ENCODE measurements around the gene KRTAP3-3.

DNA sequence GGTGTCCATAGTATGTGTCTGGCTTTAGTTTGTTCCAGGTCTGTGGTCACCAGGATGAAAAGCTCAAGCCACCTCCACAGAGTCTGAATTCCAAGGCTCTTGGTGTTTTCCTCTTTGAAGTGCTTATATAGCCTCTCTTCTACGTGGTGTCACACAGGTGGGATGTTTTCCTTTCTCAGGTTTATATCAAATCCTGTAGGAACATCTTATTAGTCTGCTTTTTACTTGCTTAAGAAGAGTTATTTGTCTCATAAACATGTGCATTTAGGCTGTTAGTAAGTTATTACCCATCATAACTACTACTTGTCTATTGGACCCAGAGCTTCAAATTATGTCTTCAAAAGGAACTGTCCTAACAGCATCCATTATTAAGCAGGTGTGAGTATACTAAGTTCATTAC, 27.1 kb downstream of the KRTAP3-3 start, which contains the start of gene KRT39:
- TF ChIP-seq POLR2A (IDR thresholded peaks at IDR 0.05) (no peak), POLR2AphosphoS5 (IDR thresholded peaks at IDR 0.05; ENCODE audit: insufficient read depth in 1 of 2, low read depth in 1 of 2) (no peak)
- TF ChIP-seq, protein P1, sequence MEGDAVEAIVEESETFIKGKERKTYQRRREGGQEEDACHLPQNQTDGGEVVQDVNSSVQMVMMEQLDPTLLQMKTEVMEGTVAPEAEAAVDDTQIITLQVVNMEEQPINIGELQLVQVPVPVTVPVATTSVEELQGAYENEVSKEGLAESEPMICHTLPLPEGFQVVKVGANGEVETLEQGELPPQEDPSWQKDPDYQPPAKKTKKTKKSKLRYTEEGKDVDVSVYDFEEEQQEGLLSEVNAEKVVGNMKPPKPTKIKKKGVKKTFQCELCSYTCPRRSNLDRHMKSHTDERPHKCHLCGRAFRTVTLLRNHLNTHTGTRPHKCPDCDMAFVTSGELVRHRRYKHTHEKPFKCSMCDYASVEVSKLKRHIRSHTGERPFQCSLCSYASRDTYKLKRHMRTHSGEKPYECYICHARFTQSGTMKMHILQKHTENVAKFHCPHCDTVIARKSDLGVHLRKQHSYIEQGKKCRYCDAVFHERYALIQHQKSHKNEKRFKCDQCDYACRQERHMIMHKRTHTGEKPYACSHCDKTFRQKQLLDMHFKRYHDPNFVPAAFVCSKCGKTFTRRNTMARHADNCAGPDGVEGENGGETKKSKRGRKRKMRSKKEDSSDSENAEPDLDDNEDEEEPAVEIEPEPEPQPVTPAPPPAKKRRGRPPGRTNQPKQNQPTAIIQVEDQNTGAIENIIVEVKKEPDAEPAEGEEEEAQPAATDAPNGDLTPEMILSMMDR (IDR thresholded peaks at IDR 0.05): no peak
